HepG2 (cell line): Measurements from ENCODE around the gene CARMIL1. TPM values are rescaled to one million over a fixed set of nuclear protein-coding genes. Genes with fewer than 3 reads are reported as not detected.

Experiments used
- BORCS8-MEF2B ChIP-seq: sonication (generic); formaldehyde crosslinking; IDR thresholded peaks from 2 replicates; pipeline ENCODE4 v1.8.0; 2022; ENCODE audit warnings: mild to moderate bottlenecking, missing genetic modification reagents
- HHEX ChIP-seq: IDR thresholded peaks from 2 replicates; pipeline ENCODE4 v1.6.1; 2016; ENCODE audit warnings: control low read depth
- HNF1A ChIP-seq, 2 experiments: sonication (generic) in 1 of 2; formaldehyde crosslinking in 1 of 2; IDR thresholded peaks; 2 replicates each; pipeline versions ENCODE4 v1.4.0 to v1.6.1; 2016 to 2020; ENCODE audit warnings: borderline replicate concordance in 1 of 2, low read depth in 1 of 2, mild to moderate bottlenecking in 1 of 2, missing genetic modification reagents in 1 of 2
- PATZ1 ChIP-seq: sonication (generic); formaldehyde crosslinking; IDR thresholded peaks from 2 replicates; pipeline ENCODE4 v1.4.0; 2020; ENCODE audit warnings: missing genetic modification reagents
- ZBTB34 ChIP-seq: sonication (generic); formaldehyde crosslinking; IDR thresholded peaks from 2 replicates; pipeline ENCODE4 v1.8.0; 2022; ENCODE audit warnings: mild to moderate bottlenecking, missing genetic modification reagents
- ZNF256 ChIP-seq: sonication (generic); formaldehyde crosslinking; conservative IDR thresholded peaks from 2 replicates; pipeline ENCODE4 v1.4.0; 2020; ENCODE audit warnings: missing genetic modification reagents
- polyA plus RNA-seq, 8 experiments: library from polyadenylated mRNA; depleted of rRNA in 3 of 8; stranded (reverse) in 7 of 8; unstranded in 1 of 8; fragments of >200 nt; fragmentation: Illumina TruSeq in 4 of 8; extraction: Trizol in 4 of 8; gene quantifications; 2 replicates each; pipeline versions ENCODE4 v1.2.1 to v1.2.3, GENCODE V29; 2011 to 2016; ENCODE audit warnings: low read depth in 4 of 8, missing spikeins in 1 of 8, mixed read lengths in 1 of 8; ENCODE audit not compliant: insufficient read depth in 1 of 8
- total RNA-seq, 5 experiments: library from RNA; depleted of rRNA; stranded (reverse); fragments of >200 nt; fragmentation: Illumina TruSeq; extraction: Trizol; gene quantifications; 2 replicates each; pipeline ENCODE4 v1.2.3, GENCODE V29; 2016; ENCODE audit warnings: low read depth in 1 of 5
- TF ChIP-seq, protein P1 (sequence below): sonication (generic); formaldehyde crosslinking; IDR thresholded peaks from 2 replicates; pipeline ENCODE4 v1.5.0; 2020; ENCODE audit warnings: mild to moderate bottlenecking, missing genetic modification reagents
- TF ChIP-seq, protein P2 (sequence below): sonication (generic); formaldehyde crosslinking; IDR thresholded peaks from 2 replicates; pipeline ENCODE4 v1.4.0; 2020; ENCODE audit warnings: missing genetic modification reagents, mild to moderate bottlenecking, borderline replicate concordance

Gene CARMIL1
- total and polyA plus RNA-seq, 2 of the 13 experiments (the other 11 are each of a cell fraction or from before 2014, with no cell fraction given) = 1.8 to 2.6 TPM

GRCh38 chr6:25659633-25660368 lies 380.6 kb downstream of the CARMIL1 start (continued):
- TF ChIP-seq HNF1A (IDR thresholded peaks at IDR 0.05; ENCODE audit: low read depth) (0 out of 2 replicates have a peak, but pooled peaks have one; percentile 0), HNF1A (CRISPR knock-in tag; IDR thresholded peaks at IDR 0.05; ENCODE audit: borderline replicate concordance) (no peak), ZBTB34 (no peak), ZNF256 (CRISPR knock-in tag) (no peak), HHEX (no peak), PATZ1 (CRISPR knock-in tag) (no peak), BORCS8-MEF2B (CRISPR knock-in tag) (no peak)
- TF ChIP-seq, protein P1, sequence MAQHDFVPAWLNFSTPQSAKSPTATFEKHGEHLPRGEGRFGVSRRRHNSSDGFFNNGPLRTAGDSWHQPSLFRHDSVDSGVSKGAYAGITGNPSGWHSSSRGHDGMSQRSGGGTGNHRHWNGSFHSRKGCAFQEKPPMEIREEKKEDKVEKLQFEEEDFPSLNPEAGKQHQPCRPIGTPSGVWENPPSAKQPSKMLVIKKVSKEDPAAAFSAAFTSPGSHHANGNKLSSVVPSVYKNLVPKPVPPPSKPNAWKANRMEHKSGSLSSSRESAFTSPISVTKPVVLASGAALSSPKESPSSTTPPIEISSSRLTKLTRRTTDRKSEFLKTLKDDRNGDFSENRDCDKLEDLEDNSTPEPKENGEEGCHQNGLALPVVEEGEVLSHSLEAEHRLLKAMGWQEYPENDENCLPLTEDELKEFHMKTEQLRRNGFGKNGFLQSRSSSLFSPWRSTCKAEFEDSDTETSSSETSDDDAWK (CRISPR knock-in tag) = no peak
- TF ChIP-seq, protein P2, sequence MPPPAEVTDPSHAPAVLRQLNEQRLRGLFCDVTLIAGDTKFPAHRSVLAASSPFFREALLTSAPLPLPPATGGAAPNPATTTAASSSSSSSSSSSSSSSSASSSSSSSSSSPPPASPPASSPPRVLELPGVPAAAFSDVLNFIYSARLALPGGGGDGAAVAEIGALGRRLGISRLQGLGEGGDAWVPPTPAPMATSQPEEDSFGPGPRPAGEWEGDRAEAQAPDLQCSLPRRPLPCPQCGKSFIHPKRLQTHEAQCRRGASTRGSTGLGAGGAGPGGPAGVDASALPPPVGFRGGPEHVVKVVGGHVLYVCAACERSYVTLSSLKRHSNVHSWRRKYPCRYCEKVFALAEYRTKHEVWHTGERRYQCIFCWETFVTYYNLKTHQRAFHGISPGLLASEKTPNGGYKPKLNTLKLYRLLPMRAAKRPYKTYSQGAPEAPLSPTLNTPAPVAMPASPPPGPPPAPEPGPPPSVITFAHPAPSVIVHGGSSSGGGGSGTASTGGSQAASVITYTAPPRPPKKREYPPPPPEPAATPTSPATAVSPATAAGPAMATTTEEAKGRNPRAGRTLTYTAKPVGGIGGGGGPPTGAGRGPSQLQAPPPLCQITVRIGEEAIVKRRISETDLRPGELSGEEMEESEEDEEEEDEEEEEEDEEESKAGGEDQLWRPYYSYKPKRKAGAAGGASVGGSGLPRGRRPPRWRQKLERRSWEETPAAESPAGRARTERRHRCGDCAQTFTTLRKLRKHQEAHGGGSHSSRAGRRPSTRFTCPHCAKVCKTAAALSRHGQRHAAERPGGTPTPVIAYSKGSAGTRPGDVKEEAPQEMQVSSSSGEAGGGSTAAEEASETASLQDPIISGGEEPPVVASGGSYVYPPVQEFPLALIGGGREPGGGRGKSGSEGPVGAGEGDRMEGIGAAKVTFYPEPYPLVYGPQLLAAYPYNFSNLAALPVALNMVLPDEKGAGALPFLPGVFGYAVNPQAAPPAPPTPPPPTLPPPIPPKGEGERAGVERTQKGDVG (CRISPR knock-in tag) = no peak
